RCC 7860 (cell line): ENCODE data around the gene PBX4.

ENCODE experiments used
- DNase-seq: peaks from one replicate; pipeline ENCODE4 v3.0.0-alpha.2; 2015; ENCODE audit warnings: low spot score
- FAIRE-seq: peaks from 2 replicates; lab custom pipeline; 2012; peaks lifted over from hg19 to GRCh38; lab: Jason Lieb, UNC

The PBX4 gene

DNA sequence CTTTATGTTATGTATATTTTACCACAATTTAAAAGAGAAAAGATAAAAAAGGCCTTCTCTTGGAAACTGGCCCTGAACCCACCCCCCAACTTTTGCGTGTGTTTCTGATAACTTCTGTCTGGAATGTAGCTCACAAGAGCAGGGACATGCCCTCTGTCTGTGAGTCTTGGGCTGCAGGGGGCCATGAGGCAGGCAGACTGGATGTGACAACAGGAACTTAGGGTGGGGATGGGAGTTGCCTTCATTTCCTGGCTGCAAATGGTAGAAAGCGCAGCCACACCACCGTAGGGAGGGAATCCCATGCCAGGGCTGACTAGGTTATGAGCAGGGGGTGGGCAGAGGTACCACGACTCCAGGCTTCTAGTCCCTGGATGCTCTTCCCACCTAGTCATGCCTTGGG lies 58.6 kb downstream of the PBX4 start:
- FAIRE-seq (no peak), DNase-seq (no peak)

DNA sequence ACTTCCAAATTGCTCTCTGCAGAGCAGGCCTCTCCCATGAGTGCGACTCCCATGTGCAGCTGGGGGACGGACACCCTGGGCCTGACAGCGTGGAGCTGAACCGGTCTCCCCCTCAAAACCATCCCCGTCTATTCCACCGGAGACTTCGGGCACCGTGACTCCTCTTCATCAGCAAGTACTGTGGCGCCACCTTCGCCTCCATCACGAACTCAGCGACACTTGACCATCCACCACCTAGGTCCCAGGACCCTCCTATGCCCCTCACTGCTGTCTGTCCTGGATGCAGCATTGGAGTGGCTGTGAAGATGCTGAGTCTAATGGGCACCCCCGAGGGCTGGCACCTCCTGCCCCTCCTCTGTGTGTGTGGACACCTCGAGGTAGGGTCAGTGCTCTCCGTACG lies 59.9 kb downstream of the PBX4 start:
- no peak for DNase-seq
- no peak for FAIRE-seq

DNA sequence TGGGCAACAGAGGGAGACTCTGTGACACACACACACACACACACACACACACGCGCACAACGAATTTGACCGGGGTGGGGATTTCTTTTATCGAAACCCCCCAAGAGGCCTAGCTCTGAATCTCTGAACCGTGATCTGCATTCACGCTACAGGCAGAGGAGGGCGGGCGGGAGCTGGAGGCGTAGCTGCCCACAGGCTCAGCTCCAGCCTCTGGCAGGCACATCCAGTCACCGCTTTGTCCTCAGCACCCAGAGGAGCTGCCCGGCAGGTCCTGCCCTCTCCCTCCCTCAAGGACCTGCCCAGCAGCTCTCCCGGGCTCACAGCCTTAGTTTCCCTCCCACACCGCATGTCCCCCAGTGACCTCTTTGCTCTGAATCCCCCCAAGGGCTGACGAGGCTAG lies 60.4 kb downstream of the PBX4 start:
- FAIRE-seq, result no peak
- DNase-seq, result no peak

DNA sequence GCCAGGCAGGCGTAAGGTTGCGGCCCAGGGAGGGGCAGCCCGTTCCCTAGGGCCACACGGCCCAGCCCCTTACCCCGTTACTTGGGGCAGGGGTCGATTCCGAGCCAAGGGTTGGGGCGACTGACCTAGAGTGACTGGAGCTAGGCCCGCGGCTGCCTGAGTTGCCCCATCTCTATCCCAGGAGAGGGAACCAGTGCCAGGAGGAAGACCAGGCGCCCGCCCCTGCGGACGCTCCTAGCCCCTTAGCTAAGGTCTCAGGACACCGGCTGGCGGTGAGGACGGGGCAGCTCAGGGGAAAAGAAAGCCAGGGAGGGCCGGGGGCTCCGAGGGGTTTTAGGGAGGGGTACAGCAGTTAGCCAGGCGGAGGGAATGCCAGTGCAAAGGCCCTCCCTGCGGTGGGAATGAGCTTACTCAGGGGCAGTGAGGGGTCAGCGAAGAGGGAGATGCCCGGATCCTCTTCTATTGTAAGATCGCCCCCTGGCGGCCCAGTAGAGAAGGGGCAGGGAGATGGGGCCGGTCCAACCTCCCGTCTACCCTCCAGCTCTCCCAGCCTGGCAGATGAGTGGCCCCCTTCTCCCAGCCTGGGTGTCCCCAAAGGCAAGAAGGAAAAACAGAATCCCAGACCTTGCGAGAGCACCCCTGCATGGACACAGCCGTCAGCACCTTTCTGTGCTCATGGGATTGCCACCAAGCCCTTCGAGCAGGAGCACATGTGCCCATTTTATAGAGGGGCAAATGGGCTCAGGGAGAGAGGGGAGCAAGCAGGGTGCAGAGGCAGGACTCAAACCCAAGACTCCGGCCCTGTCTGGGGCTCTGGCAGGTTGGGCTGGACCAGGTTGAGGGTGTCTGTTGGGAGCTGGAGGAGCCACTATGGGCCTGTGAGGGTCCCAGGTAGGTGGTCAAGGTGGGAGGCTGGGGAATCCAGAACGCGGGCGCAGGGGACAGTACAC lies 64.1 kb downstream of the PBX4 start:
- FAIRE-seq, result no peak
- peak; percentile 12 for DNase-seq

DNA sequence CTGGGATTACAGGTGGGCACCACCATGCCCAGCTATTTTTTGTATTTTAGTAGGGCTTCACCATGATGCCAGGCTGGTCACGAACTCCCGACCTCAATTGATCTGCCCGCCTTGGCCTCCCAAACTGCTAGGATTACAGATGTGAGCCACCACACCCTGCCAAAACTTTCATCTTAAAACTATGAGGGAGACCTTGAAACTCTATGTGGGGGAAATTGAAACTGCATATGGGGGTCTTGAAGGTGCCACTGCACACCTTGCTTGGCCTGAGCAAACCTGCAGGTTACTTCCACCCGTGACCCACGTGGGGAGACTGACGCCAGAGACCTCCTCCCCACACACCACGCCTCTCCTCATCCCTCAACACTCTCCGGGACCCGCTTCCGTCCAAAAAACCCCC lies 64.8 kb downstream of the PBX4 start:
- DNase-seq (no peak), FAIRE-seq (no peak)

DNA sequence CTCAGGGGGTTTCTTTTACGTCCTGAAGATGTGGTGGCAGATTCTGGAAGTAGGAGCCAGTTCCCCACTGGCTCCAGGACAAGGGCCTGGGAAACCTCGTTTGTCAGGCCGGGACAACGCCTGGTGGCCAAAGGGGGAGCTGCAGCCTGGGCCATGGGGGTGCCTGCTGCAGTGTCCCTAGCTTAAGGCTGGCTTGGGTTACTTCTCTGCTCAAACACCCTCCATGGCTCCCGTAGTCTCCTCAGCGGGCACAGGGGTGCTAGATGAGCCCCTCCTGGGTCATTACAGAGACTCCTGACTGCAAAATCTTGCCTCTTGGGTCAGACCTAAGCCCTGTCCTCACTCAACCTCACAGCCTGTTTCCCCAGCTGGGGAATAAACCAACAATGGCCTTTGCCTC lies 65.7 kb downstream of the PBX4 start:
- no peak for FAIRE-seq

DNA sequence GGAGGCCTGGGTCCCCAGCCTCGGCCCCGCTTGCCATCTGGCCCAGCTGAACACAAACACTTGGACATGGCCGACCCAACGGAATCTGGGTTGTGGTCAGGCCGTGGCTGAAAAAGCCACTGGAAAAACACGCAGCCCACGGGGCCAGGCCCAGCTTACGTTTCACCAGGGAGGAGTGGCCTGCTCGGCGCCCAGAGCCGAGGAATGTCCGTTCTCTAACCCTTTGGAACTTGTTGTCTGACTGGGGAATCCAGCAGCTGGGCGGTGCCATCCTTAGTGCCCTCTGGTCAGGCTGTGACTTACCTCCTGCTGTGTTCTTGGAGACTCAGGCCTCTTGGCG lies 66.7 kb downstream of the PBX4 start:
- DNase-seq (no peak), FAIRE-seq (no peak)

More for the DNA sequence above, 65.7 kb downstream of the PBX4 start:
- no peak for DNase-seq

DNA sequence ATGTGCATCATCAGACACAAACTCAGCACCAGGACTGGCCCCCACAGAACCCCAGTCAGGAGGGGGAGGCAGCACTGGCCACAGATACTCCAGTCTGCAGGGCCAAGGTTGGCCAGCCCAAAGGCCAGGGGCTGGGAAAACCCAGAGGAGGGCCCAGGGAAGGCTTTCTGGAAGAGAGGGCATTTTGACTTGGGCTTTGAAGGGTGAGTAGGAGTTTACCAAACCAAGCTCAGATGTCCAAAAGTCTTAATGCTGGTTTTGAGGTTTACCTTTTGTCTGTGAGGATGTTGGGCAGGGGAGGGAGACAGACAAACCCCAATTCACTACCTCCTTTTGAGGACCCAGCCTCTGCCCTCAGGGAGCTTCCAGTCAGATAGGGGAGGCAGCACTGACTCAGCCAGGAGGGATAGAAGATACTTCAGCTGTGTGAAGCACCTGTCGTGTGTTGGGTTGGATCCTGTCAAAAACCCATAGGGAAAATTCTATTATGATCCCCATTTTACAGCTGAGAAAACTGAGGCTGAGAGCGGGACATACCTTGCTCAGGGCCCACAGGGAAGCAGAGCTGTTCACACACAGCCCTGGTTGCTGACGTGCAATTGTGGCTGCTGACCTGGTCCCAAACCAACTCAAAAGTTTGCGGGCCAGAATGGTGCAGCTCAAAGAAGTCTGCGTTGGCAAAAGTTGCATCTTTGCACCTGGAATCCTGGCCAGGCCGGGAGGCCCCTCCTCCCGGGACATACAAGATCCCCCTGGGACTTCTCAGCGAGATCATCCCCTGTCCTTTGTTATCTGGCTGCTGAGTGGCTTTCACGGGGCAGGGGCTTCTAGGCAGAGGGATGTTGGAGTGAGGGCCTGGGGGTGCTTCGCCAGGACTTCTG lies 67.3 kb downstream of the PBX4 start:
- DNase-seq, result no peak
- FAIRE-seq, result no peak

DNA sequence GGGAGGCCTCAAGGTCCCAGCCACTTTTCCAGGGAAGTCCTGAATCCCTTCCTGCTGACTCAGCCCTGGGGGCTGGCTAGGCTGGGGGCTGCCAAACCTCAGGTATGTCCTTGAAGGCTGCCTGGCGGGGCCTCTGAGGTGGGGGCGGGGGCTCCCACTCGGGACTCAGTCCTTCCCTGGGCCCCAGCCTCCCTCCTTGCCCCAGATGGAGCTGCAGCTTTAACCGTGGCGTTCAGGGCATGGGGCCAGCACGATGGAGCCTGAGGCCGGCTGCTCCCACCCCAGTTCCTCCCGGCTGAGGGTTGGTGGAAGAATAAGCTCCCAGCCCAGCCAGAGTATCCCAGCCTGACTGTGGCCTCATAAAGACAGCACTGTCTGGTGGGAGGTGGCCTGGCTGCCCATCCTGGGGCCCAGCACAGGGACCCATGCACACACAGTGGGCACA lies 68.0 kb downstream of the PBX4 start:
- DNase-seq (no peak), FAIRE-seq (no peak)

DNA sequence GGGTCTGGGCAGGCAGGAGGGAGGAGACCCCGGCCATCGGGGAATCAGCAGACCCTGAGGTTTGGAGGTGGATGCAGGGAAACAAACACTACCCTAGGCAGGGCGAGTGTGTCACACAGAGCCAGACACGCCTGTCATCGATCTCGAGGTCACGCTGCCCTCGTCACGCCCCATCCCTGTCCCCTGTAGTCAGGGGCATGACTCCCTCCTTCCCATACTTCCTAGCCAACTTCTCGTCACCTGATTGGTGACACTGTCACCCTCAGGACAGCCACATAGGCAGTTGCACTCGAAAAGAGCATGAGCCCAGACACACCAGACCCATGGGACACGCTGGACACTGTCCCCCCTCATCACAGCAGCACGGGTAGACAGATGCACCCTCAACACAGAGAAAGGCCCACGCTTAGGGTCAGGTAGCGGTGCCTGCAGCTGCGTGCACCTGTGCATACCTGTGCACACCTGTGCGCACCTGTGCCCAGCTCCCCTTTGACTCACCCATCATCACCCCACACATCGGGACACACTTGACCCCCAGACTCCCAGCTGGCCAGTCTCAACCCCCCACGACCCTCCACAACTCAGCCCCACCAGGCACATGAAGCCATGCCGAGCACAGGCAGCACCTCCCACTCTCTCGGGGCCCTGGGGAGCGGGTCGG lies 68.6 kb downstream of the PBX4 start:
- FAIRE-seq, result no peak
- DNase-seq, result no peak

DNA sequence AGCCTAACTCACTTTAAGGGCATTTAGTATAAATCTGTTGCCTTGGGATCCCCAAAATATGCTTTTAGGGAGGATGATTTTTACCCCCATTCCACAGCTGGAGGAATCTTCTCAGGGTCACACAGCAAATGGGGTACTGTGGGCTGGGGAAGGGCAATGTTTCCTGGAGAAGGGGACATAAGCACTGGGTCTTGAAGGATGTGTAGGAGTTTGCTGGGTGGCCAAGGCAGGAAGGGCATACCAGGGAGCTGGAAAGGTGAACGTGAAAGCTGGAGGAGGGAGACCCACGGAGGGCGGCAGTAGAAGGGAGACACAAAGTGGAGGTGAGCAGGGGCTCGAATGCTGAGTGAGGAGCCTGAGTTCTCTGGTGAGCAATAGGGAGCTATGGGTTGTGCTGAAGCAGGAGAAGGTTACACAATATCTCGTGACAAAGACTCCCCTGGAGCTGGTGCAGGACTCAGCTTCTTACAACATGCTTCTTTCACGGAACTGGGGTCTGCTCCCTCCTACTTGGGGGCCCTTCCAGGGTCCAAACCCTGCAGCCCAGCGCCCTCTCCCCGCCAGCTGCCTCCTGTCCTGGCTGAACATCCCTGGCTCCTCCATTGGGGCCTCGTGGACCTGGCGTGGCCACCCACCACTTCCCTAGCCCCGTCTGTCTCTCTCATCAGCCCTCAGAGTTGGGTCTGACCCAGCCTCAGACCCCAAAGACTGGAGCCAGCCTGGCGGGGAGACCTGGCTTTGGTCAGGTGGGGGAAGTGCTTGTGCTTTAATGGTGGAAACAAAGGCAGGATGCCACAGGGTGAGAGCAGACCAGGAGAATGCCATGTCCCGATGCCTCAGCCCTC lies 69.3 kb downstream of the PBX4 start:
- no peak for FAIRE-seq
- DNase-seq, result no peak

DNA sequence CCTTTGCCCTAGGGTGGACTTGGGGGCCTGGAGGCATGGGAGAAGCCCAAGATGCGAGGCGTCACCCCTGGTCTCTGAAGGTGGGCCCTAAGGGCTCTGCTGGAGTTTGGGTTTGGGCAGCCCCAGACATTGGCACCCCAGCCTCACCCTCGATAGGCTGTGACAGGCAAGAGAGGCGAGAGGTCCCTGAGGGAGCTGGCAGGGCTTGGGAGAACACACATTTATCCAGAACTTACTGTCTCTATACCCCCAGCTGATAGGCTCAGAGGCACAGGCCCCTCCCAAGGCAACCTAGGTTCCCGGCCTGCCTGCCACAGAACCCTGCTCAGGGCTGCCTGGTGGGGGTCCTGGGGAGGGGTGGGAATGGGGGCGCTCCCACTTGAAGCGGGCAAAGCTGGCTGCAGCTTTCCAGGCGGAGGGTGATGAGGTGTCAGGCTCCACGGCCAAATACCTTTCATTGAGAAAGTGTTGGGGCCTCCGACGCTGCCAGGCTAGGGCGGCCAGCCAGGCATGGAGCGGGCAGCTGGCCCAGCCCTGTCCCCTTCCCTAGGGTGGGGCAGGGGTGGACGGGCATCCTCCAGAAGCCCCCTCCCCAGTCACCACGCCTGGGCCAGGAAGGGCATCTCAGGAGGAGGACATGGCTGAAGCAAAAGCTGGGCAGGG lies 70.7 kb downstream of the PBX4 start:
- no peak for FAIRE-seq

DNA sequence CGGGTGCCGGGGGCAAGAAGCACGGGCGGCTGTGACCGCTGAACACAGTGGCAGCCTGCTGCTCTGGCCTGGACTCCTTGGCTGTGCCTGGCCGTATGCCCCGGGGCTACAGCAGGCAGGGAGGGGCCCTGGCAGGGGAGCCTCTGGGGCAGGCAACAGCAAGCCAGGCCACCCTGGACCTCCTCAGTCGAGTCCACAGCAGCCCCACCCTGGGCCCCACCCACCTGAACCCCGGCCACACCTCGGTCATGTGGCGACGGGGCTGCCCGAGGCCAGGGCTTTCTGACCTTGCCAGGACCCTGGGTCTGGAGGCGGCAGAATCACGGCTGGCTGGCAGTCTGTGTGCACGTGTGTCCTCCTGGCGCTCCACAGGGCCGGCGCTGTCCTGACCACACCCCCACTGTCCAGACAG lies 71.7 kb downstream of the PBX4 start:
- DNase-seq (no peak), FAIRE-seq (no peak)

More for the DNA sequence above, 70.7 kb downstream of the PBX4 start:
- DNase-seq, result no peak

DNA sequence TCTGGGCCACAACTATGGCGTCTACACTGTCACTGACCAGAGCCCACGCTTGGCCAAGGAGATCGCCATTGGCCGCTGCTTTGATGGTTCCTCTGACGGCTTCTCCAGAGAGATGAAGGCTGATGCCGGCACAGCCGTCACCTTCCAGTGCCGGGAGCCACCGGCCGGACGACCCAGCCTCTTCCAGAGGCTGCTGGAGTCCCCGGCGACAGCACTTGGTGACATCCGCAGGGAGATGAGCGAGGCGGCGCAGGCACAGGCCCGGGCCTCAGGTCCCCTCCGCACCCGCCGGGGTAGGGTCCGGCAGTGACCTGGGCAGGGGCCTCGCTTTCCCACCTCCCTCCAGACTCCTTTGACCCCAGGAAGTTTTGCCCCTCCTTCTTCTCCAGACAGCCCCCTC lies 72.8 kb downstream of the PBX4 start:
- DNase-seq, result no peak
- FAIRE-seq, result no peak

DNA sequence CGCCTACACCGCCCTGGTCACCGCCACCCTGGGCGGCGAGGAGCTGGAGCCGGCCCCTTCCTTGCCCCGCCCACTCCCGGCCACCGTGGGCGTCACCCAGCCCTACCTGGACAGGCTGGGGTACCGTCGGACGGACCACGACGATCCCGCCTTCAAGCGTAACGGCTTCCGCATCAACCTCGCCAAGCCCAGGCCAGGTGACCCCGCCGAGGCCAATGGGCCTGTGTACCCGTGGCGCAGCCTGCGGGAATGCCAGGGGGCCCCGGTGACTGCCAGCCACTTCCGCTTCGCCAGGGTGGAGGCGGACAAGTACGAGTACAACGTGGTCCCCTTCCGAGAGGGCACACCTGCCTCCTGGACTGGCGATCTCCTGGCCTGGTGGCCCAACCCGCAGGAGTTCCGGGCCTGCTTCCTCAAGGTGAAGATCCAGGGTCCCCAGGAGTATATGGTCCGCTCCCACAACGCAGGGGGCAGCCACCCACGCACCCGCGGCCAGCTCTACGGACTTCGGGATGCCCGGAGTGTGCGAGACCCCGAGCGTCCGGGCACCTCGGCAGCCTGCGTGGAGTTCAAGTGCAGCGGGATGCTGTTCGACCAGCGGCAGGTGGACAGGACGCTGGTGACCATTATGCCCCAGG lies 73.4 kb downstream of the PBX4 start:
- DNase-seq (no peak), FAIRE-seq (no peak)

DNA sequence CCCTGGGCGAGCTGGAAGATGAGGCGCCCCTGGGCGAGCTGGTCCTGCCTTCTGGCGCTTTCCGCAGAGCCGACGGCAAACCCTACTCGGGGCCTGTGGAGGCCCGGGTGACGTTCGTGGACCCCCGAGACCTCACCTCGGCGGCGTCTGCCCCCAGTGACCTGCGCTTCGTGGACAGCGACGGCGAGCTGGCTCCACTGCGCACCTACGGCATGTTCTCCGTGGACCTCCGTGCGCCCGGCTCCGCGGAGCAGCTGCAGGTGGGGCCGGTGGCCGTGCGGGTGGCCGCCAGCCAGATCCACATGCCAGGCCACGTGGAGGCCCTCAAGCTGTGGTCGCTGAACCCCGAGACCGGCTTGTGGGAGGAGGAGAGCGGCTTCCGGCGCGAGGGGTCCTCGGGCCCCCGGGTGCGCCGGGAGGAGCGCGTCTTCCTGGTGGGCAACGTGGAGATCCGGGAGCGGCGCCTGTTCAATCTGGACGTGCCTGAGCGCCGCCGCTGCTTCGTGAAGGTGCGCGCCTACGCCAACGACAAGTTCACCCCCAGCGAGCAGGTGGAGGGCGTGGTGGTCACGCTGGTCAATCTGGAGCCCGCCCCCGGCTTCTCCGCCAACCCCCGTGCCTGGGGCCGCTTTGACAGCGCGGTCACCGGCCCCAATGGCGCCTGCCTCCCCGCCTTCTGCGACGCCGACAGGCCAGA lies 74.1 kb downstream of the PBX4 start:
- DNase-seq (no peak), FAIRE-seq (no peak)

DNA sequence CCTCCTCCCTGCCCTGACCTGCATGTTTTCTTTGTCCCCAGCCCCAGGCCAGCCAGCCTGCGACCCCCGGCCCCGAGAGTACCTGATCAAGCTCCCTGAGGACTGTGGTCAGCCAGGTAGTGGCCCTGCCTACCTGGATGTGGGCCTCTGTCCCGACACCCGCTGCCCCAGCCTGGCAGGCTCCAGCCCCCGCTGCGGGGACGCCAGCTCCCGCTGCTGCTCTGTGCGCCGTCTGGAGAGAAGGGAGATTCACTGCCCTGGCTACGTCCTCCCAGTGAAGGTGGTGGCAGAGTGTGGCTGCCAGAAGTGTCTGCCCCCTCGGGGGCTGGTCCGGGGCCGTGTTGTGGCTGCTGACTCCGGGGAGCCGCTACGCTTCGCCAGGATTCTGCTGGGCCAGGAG lies 74.8 kb downstream of the PBX4 start:
- FAIRE-seq (no peak), DNase-seq (no peak)

DNA sequence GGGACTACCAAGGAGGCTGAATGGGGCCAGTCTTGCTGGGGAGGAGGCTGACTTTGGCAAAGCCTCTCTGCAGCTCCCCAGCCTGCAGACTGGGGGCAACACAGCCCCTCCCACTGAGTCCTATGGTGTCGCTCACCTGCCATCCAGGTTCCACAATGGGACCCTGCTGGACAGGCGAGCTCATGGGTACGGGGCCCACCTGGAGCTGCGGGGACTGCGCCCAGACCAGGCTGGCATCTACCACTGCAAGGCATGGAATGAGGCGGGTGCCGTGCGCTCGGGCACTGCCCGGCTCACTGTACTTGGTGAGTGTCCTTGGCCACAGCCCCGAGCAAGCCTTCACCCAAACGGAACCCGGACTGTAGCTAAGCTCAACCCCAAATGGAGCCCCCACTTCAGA lies 75.4 kb downstream of the PBX4 start:
- FAIRE-seq (no peak), DNase-seq (no peak)

DNA sequence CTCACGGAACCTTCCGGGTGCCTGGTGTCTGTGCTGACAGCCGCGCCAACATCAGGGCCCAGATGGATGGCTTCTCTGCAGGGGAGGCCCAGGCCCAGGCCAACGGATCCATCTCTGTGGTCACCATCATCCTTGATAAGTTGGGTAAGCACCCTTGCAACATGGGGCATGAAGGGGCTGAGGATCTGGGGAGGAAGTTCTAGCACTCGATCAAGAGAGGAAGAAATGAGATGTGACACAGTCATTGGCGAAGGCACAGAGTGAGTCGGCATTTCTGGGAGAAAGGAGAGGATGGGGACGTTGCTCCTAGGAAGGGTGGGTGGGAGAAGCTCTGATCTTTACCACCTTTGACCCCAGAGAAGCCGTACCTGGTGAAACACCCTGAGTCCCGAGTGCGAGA lies 76.0 kb downstream of the PBX4 start:
- FAIRE-seq, result no peak
- no peak for DNase-seq
